ENCODE results near the gene CXCL17.
"Not testable (repeated sequence)": the region's sequence is repeated elsewhere in the genome, so short reads cannot be mapped to it uniquely, and the experiment has no call there.

The CXCL17 gene

DNA sequence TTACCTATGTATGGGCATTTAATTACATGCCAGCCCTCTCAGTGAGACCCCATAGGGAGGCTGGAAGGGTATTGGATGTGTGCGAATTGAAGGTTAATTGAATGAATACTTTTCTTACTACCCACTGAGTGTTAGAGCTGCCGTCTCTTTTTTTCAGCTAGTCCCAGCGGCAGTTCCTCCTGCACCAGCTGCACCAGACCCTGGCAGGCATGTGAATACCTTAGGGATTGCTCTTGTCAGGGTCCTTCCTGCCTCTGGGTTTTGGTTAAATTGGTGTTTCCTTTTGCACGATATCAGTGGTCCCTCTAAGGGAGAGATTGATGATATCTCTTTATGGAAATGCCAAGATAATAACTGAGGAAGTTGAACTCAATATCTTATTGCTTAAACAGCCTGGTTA lies 9.8 kb upstream of the CXCL17 start:
- FAIRE-seq (no peak), DNase-seq (ENCODE audit: insufficient read length, low spot score) (no peak)
- TF ChIP-seq POLR2A (IDR thresholded peaks at IDR 0.05; ENCODE audit: low read depth, low read length): no peak

DNA sequence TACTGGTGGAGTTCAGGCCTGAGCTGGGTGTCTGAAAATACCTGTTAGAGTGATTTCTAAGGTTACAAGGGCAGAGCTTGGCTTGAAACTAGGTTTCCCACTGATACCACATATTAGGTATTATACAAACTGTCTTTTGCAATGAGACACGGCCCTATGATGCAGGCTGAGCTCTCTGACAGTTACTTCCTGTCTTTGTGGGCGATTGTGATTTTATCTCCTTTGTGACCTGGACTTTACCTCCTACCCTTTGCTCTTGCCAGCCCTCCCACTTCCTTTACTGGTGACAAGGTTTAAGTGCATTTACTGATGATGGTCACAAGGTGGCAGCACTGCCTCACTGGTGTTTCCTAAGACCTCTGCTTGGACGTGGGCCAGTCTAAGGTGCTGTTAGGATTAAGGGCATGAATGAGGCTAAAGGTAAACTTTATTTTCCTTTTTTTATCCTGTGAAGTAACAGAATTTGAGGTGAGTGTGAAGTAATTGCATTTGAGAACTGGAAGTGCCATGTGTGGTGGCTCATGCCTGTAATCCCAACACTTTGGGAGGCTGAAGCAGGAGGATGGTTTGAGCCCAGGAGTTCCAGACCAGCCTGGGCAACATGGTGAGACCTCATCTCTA lies 7.7 kb upstream of the CXCL17 start:
- FAIRE-seq (peak; percentile 93), DNase-seq (ENCODE audit: insufficient read length, low spot score) (peak; percentile 71)
- TF ChIP-seq POLR2A (IDR thresholded peaks at IDR 0.05; ENCODE audit: low read depth, low read length): no peak

- not testable (repeated sequence) for FAIRE-seq; DNase-seq (ENCODE audit: insufficient read length, low spot score)
Observed at GRCh38 chr19:42448306-42448705, 5.6 kb upstream of the CXCL17 start.

DNA sequence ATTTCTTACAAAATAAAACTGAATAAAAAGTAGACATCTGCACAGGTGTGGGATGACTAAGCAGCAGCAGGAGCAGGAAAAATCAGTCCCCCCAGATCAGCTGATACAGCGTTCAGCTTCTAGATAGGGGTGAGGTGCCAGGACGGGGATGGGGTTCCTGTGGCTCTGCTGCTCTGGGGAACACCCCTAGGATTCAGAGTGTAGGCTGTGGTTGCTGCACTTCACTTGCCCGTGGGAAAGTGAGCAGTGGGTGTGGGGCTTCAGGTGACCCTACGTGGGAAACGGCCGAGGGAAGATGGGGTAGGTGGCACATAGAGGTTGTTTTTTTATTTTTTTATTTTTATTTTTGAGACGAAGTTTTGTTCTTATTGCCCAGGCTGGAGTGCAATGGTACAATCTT lies 3.2 kb upstream of the CXCL17 start:
- no peak for DNase-seq (ENCODE audit: insufficient read length, low spot score)
- no peak for FAIRE-seq
- TF ChIP-seq POLR2A (IDR thresholded peaks at IDR 0.05; ENCODE audit: low read depth, low read length): no peak

GRCh38 chr19:42443944-42444398 lies 1.2 kb upstream of the CXCL17 start:
- no peak for DNase-seq (ENCODE audit: insufficient read length, low spot score)
- no peak for FAIRE-seq
- no peak for TF ChIP-seq POLR2A (IDR thresholded peaks at IDR 0.05; ENCODE audit: low read depth, low read length)

GRCh38 chr19:42441049-42441445 lies 1.7 kb downstream of the CXCL17 start:
- no peak for TF ChIP-seq POLR2A (IDR thresholded peaks at IDR 0.05; ENCODE audit: low read depth, low read length)
- FAIRE-seq: no peak
- no peak for DNase-seq (ENCODE audit: insufficient read length, low spot score)

DNA sequence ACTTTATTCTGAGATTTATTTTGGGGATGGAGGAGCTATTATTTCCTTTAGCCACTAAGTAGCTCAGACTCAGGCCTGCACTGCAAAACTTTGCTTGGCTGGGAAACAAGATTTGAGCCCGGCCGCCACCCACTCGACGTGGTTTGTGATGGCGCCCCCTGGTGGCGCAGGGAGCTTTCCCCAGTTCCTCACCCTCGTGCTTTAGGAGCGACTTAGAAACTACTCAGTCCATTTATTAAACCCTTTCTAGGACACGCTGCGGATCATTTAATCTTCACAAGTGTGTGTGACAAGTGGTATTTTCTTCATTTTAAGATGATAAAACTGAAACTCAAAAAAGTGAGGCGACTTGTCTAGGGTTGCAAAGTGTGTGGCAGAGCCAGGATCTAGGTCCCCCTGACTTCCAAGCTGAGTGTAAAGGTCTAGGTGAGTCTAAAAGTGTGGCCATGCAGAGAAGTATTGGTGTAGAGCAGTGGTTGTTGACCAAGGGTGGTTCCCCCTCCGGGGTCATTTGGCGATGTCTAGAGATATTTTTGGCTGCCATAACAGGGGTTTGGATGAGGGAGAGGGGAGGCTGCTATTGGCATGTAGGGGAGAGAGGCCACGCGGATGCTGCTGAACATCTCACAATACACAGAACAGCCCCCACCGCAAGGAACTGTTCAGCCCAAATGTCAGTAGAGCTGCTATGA lies 2.2 kb downstream of the CXCL17 start:
- TF ChIP-seq POLR2A (IDR thresholded peaks at IDR 0.05; ENCODE audit: low read depth, low read length): no peak
- FAIRE-seq: peak; percentile 65
- peak; percentile 83 for DNase-seq (ENCODE audit: insufficient read length, low spot score)

DNA sequence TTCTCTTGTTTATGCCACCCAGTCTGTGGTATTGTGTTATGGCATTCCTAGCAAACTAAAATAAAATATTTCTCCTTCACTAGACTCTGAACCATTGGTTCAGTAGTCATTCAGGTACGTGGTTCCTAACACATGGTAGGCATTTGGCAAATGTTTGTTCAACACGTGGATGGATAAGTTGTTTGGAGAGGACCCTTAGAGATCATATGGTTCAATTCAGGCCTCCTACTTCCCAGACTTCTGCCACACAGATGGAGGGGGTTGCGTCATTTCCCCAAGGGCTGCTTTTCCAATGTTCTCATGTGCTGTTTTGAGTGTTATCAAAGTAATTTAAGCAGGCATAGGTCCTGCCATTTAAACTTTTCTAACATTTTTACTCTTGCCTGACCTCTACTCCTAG lies 6.7 kb downstream of the CXCL17 start:
- no peak for TF ChIP-seq POLR2A (IDR thresholded peaks at IDR 0.05; ENCODE audit: low read depth, low read length)
- no peak for FAIRE-seq
- no peak for DNase-seq (ENCODE audit: insufficient read length, low spot score)

GRCh38 chr19:42435316-42435715 lies 7.4 kb downstream of the CXCL17 start:
- no peak for TF ChIP-seq POLR2A (IDR thresholded peaks at IDR 0.05; ENCODE audit: low read depth, low read length)
- DNase-seq (ENCODE audit: insufficient read length, low spot score) (no peak), FAIRE-seq (no peak)

DNA sequence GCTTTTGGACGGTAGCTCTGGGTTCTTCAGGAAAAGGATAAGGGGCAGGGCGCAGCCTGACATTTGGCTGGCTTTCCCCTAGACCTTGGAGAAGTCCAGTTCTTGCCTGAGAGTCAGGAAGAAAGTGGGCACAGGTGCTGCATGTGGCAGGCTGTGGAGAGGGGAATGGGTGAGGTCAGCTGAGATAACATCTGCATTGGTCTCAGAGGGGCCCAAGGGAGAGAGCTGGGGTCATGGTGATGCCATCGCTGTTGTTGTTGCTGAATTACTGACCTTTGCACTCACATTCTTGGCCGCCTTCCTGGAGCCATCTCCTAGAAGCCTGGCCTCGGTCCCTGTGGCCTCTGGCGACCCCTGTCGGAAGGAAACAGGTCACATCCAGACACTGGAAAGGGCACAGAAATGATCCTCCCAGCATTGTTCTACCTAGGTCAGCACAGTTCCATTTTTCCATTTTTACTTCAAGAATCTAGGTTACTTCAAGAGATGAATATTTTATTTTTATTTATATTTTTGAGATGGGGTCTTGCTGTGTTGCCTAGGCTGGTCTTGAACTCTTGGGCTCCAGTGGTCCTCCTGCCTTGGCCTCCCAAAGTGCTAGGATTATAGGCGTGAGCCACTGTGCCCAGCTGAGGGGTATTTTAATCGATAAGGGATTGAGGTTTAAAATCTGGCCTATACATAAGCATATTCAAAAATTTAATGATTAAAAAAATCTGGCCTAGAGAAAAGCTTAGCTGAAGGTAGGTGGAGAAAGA lies 9.1 kb downstream of the CXCL17 start:
- DNase-seq (ENCODE audit: insufficient read length, low spot score) (peak; percentile 60), FAIRE-seq (peak; percentile 69)
- TF ChIP-seq POLR2A (IDR thresholded peaks at IDR 0.05; ENCODE audit: low read depth, low read length): no peak

- FAIRE-seq (no peak), DNase-seq (ENCODE audit: insufficient read length, low spot score) (no peak)
- no peak for TF ChIP-seq POLR2A (IDR thresholded peaks at IDR 0.05; ENCODE audit: low read depth, low read length)
Observed at GRCh38 chr19:42431486-42431885, 11.3 kb downstream of the CXCL17 start.

- no peak for DNase-seq (ENCODE audit: insufficient read length, low spot score)
- no peak for TF ChIP-seq POLR2A (IDR thresholded peaks at IDR 0.05; ENCODE audit: low read depth, low read length)
- FAIRE-seq: no peak
Observed at GRCh38 chr19:42428676-42429075, 14.1 kb downstream of the CXCL17 start.

DNA sequence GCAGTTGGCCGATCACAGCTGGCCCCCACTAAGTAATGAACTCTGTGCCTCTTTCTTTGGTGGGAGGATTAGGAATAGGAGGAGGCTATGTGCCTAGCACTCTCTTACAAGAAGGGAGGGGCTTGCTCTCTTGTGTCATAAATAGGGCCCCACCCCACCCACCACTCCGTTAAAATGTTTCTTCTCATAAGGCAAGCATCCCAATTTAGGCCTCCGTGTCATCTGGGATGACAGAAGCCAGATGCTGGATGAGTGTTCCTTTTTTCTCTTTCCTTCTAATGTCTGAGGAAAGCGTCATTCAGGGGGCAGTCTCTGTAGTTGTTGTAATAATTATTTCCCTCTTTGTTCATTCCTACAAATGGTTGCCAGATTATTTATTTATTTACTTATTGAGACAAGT lies 15.4 kb downstream of the CXCL17 start, which contains the start of gene LIPE:
TSS of gene LIPE (minus strand) at position 76 of the 400 bp plus-strand sequence. CDS start 239 bp downstream, outside the sequence.
- DNase-seq (ENCODE audit: insufficient read length, low spot score): no peak
- no peak for FAIRE-seq
- TF ChIP-seq POLR2A (IDR thresholded peaks at IDR 0.05; ENCODE audit: low read depth, low read length): no peak

DNA sequence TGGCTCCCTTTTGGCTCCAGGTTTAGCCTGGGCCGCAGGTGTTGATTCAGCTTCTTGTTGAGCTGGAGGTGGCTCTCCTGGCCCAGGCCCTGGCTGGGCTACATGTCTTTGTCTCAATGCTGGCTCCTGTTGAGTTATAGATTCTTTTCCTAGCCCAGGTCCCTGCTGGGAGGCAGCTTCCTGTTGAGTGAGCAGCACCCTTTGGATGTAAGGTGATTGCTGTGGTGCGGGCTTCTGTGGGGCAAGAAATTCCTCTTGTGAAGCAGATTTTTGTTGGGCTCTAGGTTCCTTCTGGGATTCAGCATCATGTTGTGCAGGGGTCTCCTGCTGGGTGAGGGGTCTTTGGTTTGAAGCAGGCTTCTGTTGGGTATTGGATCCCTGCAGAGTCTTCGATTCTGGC lies 16.1 kb downstream of the CXCL17 start:
- no peak for DNase-seq (ENCODE audit: insufficient read length, low spot score)
- no peak for FAIRE-seq
- TF ChIP-seq POLR2A (IDR thresholded peaks at IDR 0.05; ENCODE audit: low read depth, low read length): no peak

All from H54 (cell line).